Omental fat pad (tissue), 4 donors: Measurements from ENCODE around the gene LRSAM1. TPM values are rescaled to one million over a fixed set of nuclear protein-coding genes. Genes with fewer than 3 reads are reported as not detected.

Experiments
- ATAC-seq: fragments of 150-250 bp; one replicate; pipeline ENCODE4 v1.9.1; 2016; ENCODE audit warnings: mild to moderate bottlenecking, moderate library complexity; ENCODE audit not compliant: low FRiP score
- DNase-seq: peaks from one replicate; pipeline ENCODE4 v3.0.0-alpha.2; 2019; ENCODE audit warnings: low spot score
- CTCF ChIP-seq, 3 donors: fragments of 450-650 bp; IDR thresholded peaks; one replicate each; pipeline ENCODE4 v1.5.1; 2016 to 2017; ENCODE audit warnings: antibody characterized with exemption in 3 of 3, mild to moderate bottlenecking in 3 of 3, moderate library complexity in 2 of 3
- small RNA-seq: library from RNA; depleted of rRNA; stranded (forward); fragments of <200 nt; gene quantifications from one replicate; pipeline ENCODE3, GENCODE V24; 2016
- total RNA-seq, 4 donors: library from RNA; depleted of rRNA; stranded (reverse); fragments of >200 nt; gene quantifications; one replicate each; pipeline ENCODE4 v1.1.0, GENCODE V29; 2016

The LRSAM1 gene
- total RNA-seq, 4 donors from 2014 or later = 8.3 to 14.6 (median 10.8) TPM

GRCh38 chr9:127549218-127549617 lies 97.9 kb downstream of the LRSAM1 start:
- no peak for TF ChIP-seq CTCF (IDR thresholded peaks at IDR 0.05)
- ATAC-seq = no peak
- no peak for DNase-seq

- ATAC-seq = no peak
- no peak for TF ChIP-seq CTCF (IDR thresholded peaks at IDR 0.05)
- DNase-seq = no peak
Observed at GRCh38 chr9:127549751-127550150, 98.4 kb downstream of the LRSAM1 start.

- no peak for DNase-seq
- ATAC-seq = no peak
- no peak for TF ChIP-seq CTCF (IDR thresholded peaks at IDR 0.05)
Observed at GRCh38 chr9:127550282-127550681, 99.0 kb downstream of the LRSAM1 start.

GRCh38 chr9:127550751-127551150 lies 99.4 kb downstream of the LRSAM1 start:
- DNase-seq = no peak
- ATAC-seq = no peak
- no peak for TF ChIP-seq CTCF (IDR thresholded peaks at IDR 0.05)

Small RNAs within 50 kb of the gene (small RNA-seq; reads per million reads assigned to genes)
- not detected for gene RF00019
- gene SNORA65 = 124 reads per million, percentile 97 among the genes with 10 or more reads in this experiment

Other genes with a start within 250 kb of the LRSAM1 start
- 10 to 100 TPM in 3 of 4 donors, 1 to 10 TPM in 1; 10.0 to 27.0 (median 15.7) TPM for gene GARNL3, start 186.7 kb upstream of the LRSAM1 start, total RNA-seq
- gene SLC2A8, start 54.3 kb upstream of the LRSAM1 start, total RNA-seq = 10 to 100 TPM; 12.2 to 28.0 (median 17.8) TPM
- gene ZNF79, start 27.1 kb upstream of the LRSAM1 start, total RNA-seq = 10 to 100 TPM in 1 of 4 donors, 1 to 10 TPM in 3; 5.0 to 15.4 (median 6.3) TPM
- 1,000 to 10,000 TPM; 2,044 to 2,498 (median 2,365) TPM for gene RPL12, start 104 bp upstream of the LRSAM1 start, total RNA-seq
- 10 to 100 TPM; 47.0 to 81.0 (median 66.4) TPM for gene STXBP1, start 160.8 kb downstream of the LRSAM1 start, total RNA-seq